Endothelial cell of umbilical vein (primary cell): ENCODE results near the gene ADNP. TPM values are rescaled to one million over a fixed set of nuclear protein-coding genes. Genes with fewer than 3 reads are reported as not detected.
A peak's percentile ranks its signal among the peaks of the same experiment; 100 is the strongest.

Experiments
- BruUV-seq: library from RNA; stranded (reverse); fragments of 400-500 nt; replicated peaks from 2 replicates; lab custom pipeline; 2021; lab: Mats Ljungman, UMichigan
- CTCF ChIA-PET: fragments of 300-600, 350-600 bp; sonication (Branson Sonifier 250); formaldehyde crosslinking; loops from one replicate; lab custom pipeline; 2021; ENCODE audit warnings: antibody characterized with exemption, inconsistent platforms; lab: Charles Lee
- POLR2A ChIA-PET: fragments of 300-600, 350-600 bp; sonication (Branson Sonifier 250); formaldehyde crosslinking; loops from one replicate; lab custom pipeline; 2021; ENCODE audit warnings: antibody characterized with exemption, inconsistent platforms; lab: Charles Lee
- DNase-seq: peaks from one replicate; pipeline ENCODE4 v3.0.0-alpha.2; 2011; ENCODE audit warnings: low read depth, low spot score
- FAIRE-seq: peaks from 2 replicates; lab custom pipeline; 2011; peaks lifted over from hg19 to GRCh38; lab: Jason Lieb, UNC
- H2AFZ ChIP-seq: 2 replicates; pipeline ENCODE4 v1.6.0; 2012; ENCODE audit warnings: low read depth, low read length, control low read depth, inconsistent platforms
- H3K27ac ChIP-seq: 2 replicates; pipeline ENCODE4 v1.5.1; 2011; ENCODE audit warnings: low read depth, mild to moderate bottlenecking, control low read depth, low read length, moderate library complexity; ENCODE audit not compliant: insufficient read depth
- H3K27me3 ChIP-seq, 2 experiments: 2 replicates each; pipeline versions ENCODE4 v1.6.0 to v1.6.1; 2011; ENCODE audit warnings: low read length in 2 of 2, mixed read lengths in 1 of 2; ENCODE audit not compliant: control insufficient read depth in 2 of 2, insufficient read depth in 2 of 2
- H3K36me3 ChIP-seq, 2 experiments: 2 replicates in 1 of 2; 3 replicates in 1 of 2; pipeline ENCODE4 v1.5.1; 2011; ENCODE audit warnings: low read length in 2 of 2, mild to moderate bottlenecking in 1 of 2, moderate library complexity in 1 of 2; ENCODE audit not compliant: control insufficient read depth in 2 of 2, insufficient read depth in 2 of 2; ENCODE audit errors: extremely low read depth in 1 of 2
- H3K4me1 ChIP-seq: 3 replicates; pipeline ENCODE4 v1.5.1; 2011; ENCODE audit warnings: mild to moderate bottlenecking, low read length; ENCODE audit not compliant: control insufficient read depth, insufficient read depth; ENCODE audit errors: extremely low read depth
- H3K4me2 ChIP-seq: 2 replicates; pipeline ENCODE4 v1.6.1; 2011; ENCODE audit warnings: low read length, control low read depth, mixed read lengths; ENCODE audit not compliant: insufficient read depth
- H3K4me3 ChIP-seq, 3 experiments: fragments of 200-600 bp in 1 of 3; sonication (generic), shearing (Covaris generic) in 1 of 3; replicated peaks in 1 of 3; 2 replicates each; pipeline ENCODE4 v1.5.1; 2011 to 2016; ENCODE audit warnings: control low read depth in 3 of 3, low read length in 3 of 3, mild to moderate bottlenecking in 2 of 3, inconsistent platforms in 1 of 3, low read depth in 1 of 3, moderate library complexity in 1 of 3; ENCODE audit not compliant: insufficient read depth in 1 of 3
- H3K79me2 ChIP-seq: 2 replicates; pipeline ENCODE4 v1.6.0; 2012; ENCODE audit warnings: low read length, inconsistent platforms; ENCODE audit not compliant: control insufficient read depth, insufficient read depth
- H3K9ac ChIP-seq: replicated peaks from 2 replicates; pipeline ENCODE3; 2011; ENCODE audit warnings: low read length, control low read depth; ENCODE audit not compliant: insufficient read depth; ENCODE audit errors: extremely low read depth
- H3K9me1 ChIP-seq: replicated peaks from 3 replicates; pipeline ENCODE4 v1.6.0; 2011; ENCODE audit warnings: mild to moderate bottlenecking, low read length; ENCODE audit not compliant: control insufficient read depth, insufficient read depth; ENCODE audit errors: extremely low read depth
- H3K9me3 ChIP-seq: replicated peaks from 2 replicates; pipeline ENCODE4 v1.5.1; 2012; ENCODE audit warnings: low read length, inconsistent platforms; ENCODE audit not compliant: control insufficient read depth, insufficient read depth
- H4K20me1 ChIP-seq: replicated peaks from 2 replicates; pipeline ENCODE3; 2011; ENCODE audit warnings: mild to moderate bottlenecking, low read length; ENCODE audit not compliant: control insufficient read depth, insufficient read depth; ENCODE audit errors: extremely low read depth
- CTCF ChIP-seq, 2 donors: IDR thresholded peaks; 1 replicate in 1 of 2; 2 replicates in 1 of 2; pipeline ENCODE4 v1.5.1; 2011; ENCODE audit warnings: low read length in 2 of 2, mild to moderate bottlenecking in 2 of 2, moderate library complexity in 2 of 2, control low read depth in 1 of 2, inconsistent platforms in 1 of 2, low read depth in 1 of 2; ENCODE audit not compliant: insufficient read depth in 1 of 2; ENCODE audit errors: extremely low read depth in 1 of 2
- POLR2A ChIP-seq: IDR thresholded peaks from 2 replicates; pipeline ENCODE4 v1.6.1; 2012; ENCODE audit warnings: low read depth, mild to moderate bottlenecking, control low read depth, low read length
- POLR2AphosphoS5 ChIP-seq: IDR thresholded peaks from 2 replicates; pipeline ENCODE4 v1.6.1; 2012; ENCODE audit warnings: low read depth, mild to moderate bottlenecking, control low read depth, low read length, moderate library complexity; ENCODE audit not compliant: insufficient read depth
- dilution Hi-C: fragments of 300-500 bp; cut with MboI; formaldehyde crosslinking; loops from one replicate; pipeline ENCODE4 v1.15.0; 2019; ENCODE audit warnings: low sequenced_read_pairs; ENCODE audit not compliant: extremely low pct_ligation_motif_present
- intact Hi-C: fragments of 100-400 bp; cut with micrococcal nuclease; formaldehyde crosslinking; loops from one replicate; pipeline ENCODE4 v1.10.0; 2022
- polyA plus RNA-seq, 4 experiments: library from polyadenylated mRNA; depleted of rRNA in 3 of 4; stranded (reverse) in 3 of 4; unstranded in 1 of 4; fragments of >200 nt; gene quantifications; 2 replicates each; pipeline versions ENCODE4 v1.2.1 to v1.2.3, GENCODE V29; 2011 to 2012; ENCODE audit warnings: missing spikeins in 1 of 4
- total RNA-seq: library from RNA; stranded (reverse); gene quantifications from 2 replicates; pipeline ENCODE4 v1.2.3, GENCODE V29; 2021

The ADNP gene
- total and polyA plus RNA-seq, 2 donors (not counting 3 experiments of a cell fraction or from before 2014, with no cell fraction given), result 17.8 to 66.0 TPM

GRCh38 chr20:50957798-50958614, 26.8 kb upstream of the ADNP start, which contains the start of gene DPM1:
Gene DPM1 (minus strand): TSS chr20:50958532. CDS start chr20:50958523, 9 bp downstream.
- Histone ChIP-seq H3K9me1 (no peaks in the 10 kb centered on the region), H2AFZ (peak within 1 kb of the TSS; percentile 74), H3K9me3 (no peaks in the 10 kb centered on the region), H3K4me1 (peaks cover 24% of the 10 kb centered on the region), H3K36me3 (peaks cover 0 to 9% of the 10 kb centered on the region in 2 experiments), H3K4me3 (peak within 1 kb of the TSS; percentile 55 to 94 (median 80)), H3K4me2 (peak within 1 kb of the TSS; percentile 97), H3K27me3 (no peaks in the 10 kb centered on the region), H4K20me1 (no peaks in the 10 kb centered on the region), H3K79me2 (peaks cover 65% of the 10 kb centered on the region), H3K27ac (peak within 1 kb of the TSS; percentile 96), H3K9ac (peak within 1 kb of the TSS; percentile 96)
- dilution Hi-C loops, result no loop called here
- intact Hi-C loops, result loop anchor here (1.0 kb wide), 2 partner anchors 27 to 140 kb away; partner anchors contain the start of gene ADNP
- POLR2A ChIA-PET, result interaction anchor here (0.7 to 2.3 kb wide), 5 partner anchors 8 to 949 kb away, joined by 3 to 15 read pairs (median 4); partner anchors contain the start of gene ADNP
- no peak for FAIRE-seq
- CTCF ChIA-PET, result interaction anchor here (1.0 to 2.5 kb wide), 9 partner anchors 16 to 368 kb away, joined by 3 to 21 read pairs (median 8); partner anchors contain the start of genes ADNP and BCAS4
- BruUV-seq, result TSS peak; percentile 54
- no peak for DNase-seq
- TF ChIP-seq POLR2AphosphoS5 (peak; percentile 90), POLR2A (peak; percentile 93), CTCF (IDR thresholded peaks at IDR 0.05; ENCODE audit: extremely low read depth in 1 of 2, insufficient read depth in 1 of 2, low read depth in 1 of 2, low read length in 2 of 2) (no peak)
